Trophoblast cell (in vitro differentiated cells and primary cell): Measurements from ENCODE around the gene GH1.

Experiments
- DNase-seq, 2 donors: peaks; one replicate each; pipeline ENCODE4 v3.0.0-alpha.2; 2016
- H2AFZ ChIP-seq: 2 replicates; pipeline ENCODE4 v1.6.1; 2013; ENCODE audit warnings: low read length, moderate library complexity, mild to moderate bottlenecking; ENCODE audit not compliant: insufficient read depth, poor library complexity
- H2AK5ac ChIP-seq: 2 replicates; pipeline ENCODE4 v1.6.1; 2013; ENCODE audit warnings: mild to moderate bottlenecking, low read length
- H2BK120ac ChIP-seq: 2 replicates; pipeline ENCODE4 v1.6.1; 2013; ENCODE audit warnings: low read length, mild to moderate bottlenecking, moderate library complexity; ENCODE audit not compliant: insufficient read depth, poor library complexity
- H2BK12ac ChIP-seq: 2 replicates; pipeline ENCODE4 v1.6.1; 2013; ENCODE audit warnings: mild to moderate bottlenecking, low read length, moderate library complexity
- H2BK5ac ChIP-seq: 2 replicates; pipeline ENCODE4 v1.6.1; 2013; ENCODE audit warnings: low read length, low read depth, moderate library complexity, mild to moderate bottlenecking; ENCODE audit not compliant: poor library complexity
- H3K14ac ChIP-seq: 2 replicates; pipeline ENCODE4 v1.6.1; 2013; ENCODE audit warnings: mild to moderate bottlenecking, low read length
- H3K18ac ChIP-seq: 2 replicates; pipeline ENCODE4 v1.6.1; 2013; ENCODE audit warnings: mild to moderate bottlenecking, low read length
- H3K23ac ChIP-seq: 2 replicates; pipeline ENCODE4 v1.6.1; 2013; ENCODE audit warnings: low read length
- H3K27ac ChIP-seq: 2 replicates; pipeline ENCODE4 v1.5.1; 2013; ENCODE audit warnings: low read depth, mild to moderate bottlenecking, inconsistent platforms, low read length, moderate library complexity
- H3K27me3 ChIP-seq: 2 replicates; pipeline ENCODE4 v1.6.1; 2013; ENCODE audit warnings: inconsistent platforms, mild to moderate bottlenecking, low read length, moderate library complexity; ENCODE audit not compliant: insufficient read depth
- H3K36me3 ChIP-seq, 2 experiments: 1 replicate in 1 of 2; 2 replicates in 1 of 2; pipeline ENCODE4 v1.6.1; 2013; ENCODE audit warnings: low read length in 2 of 2, mild to moderate bottlenecking in 2 of 2, moderate library complexity in 1 of 2; ENCODE audit not compliant: insufficient read depth in 2 of 2, control insufficient read depth in 1 of 2
- H3K4ac ChIP-seq: 2 replicates; pipeline ENCODE4 v1.6.1; 2013; ENCODE audit warnings: low read depth, mild to moderate bottlenecking, low read length, moderate library complexity
- H3K4me1 ChIP-seq, 2 experiments: 1 replicate in 1 of 2; 2 replicates in 1 of 2; pipeline ENCODE4 v1.6.1; 2013; ENCODE audit warnings: low read length in 2 of 2, mild to moderate bottlenecking in 2 of 2, moderate library complexity in 1 of 2; ENCODE audit not compliant: insufficient read depth in 2 of 2, control insufficient read depth in 1 of 2
- H3K4me2 ChIP-seq: 2 replicates; pipeline ENCODE4 v1.6.1; 2013; ENCODE audit warnings: inconsistent platforms, mild to moderate bottlenecking, low read length, moderate library complexity
- H3K4me3 ChIP-seq: 2 replicates; pipeline ENCODE4 v1.5.1; 2013; ENCODE audit warnings: mild to moderate bottlenecking, low read depth, low read length, inconsistent platforms
- H3K79me1 ChIP-seq: one replicate; pipeline ENCODE4 v1.6.1; 2013; ENCODE audit warnings: low read length
- H3K79me2 ChIP-seq: 2 replicates; pipeline ENCODE4 v1.6.1; 2013; ENCODE audit warnings: low read length, mild to moderate bottlenecking; ENCODE audit not compliant: control insufficient read depth, insufficient read depth, poor library complexity
- H3K9ac ChIP-seq: 2 replicates; pipeline ENCODE4 v1.6.1; 2013; ENCODE audit warnings: mild to moderate bottlenecking, low read length
- H3K9me3 ChIP-seq: 2 replicates; pipeline ENCODE4 v1.6.1; 2013; ENCODE audit warnings: low read depth, mild to moderate bottlenecking, control low read depth, inconsistent platforms, low read length; ENCODE audit not compliant: insufficient read depth
- H4K12ac ChIP-seq: 2 replicates; pipeline ENCODE4 v1.6.1; 2013; ENCODE audit warnings: low read depth, mild to moderate bottlenecking, low read length, moderate library complexity
- H4K8ac ChIP-seq: 2 replicates; pipeline ENCODE4 v1.6.1; 2013; ENCODE audit warnings: low read depth, mild to moderate bottlenecking, low read length, moderate library complexity
- H4K91ac ChIP-seq: one replicate; pipeline ENCODE4 v1.6.1; 2013; ENCODE audit warnings: low read depth, mild to moderate bottlenecking, low read length, moderate library complexity
- WGBS: extraction: QIAGEN DNeasy Blood & Tissue Kit; methylation state at CpG from one replicate; pipeline ENCODE4 v1.1.7; 2013; ENCODE audit warnings: missing lambda C conversion rate; ENCODE audit not compliant: insufficient read length, insufficient coverage; ENCODE audit errors: extremely low coverage; 5-methylcytosine and 5-hydroxymethylcytosine counted together

The GH1 gene

DNA sequence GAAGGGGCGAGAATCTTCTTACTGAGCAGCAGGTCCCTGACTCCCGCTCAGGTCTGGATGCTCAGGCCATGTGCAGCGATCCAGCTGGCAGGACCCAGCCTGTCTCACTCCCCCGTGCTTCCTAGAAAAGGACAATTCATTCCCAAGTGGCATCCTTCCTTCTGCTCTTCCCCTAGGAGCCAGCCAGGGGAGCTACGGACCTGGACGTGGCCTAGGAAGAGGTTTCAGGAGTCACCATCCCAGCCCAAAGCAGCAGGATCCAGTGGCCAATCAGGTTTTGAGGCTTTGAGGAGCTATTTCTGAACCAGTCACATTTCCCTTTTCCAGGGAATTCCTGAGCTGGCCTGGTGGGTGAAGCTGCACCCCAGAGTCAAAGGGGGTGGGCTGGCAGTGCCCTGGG is 21.2 kb upstream of the GH1 start:
- H2BK5ac ChIP-seq = no peak overlapping the region
- H3K36me3 ChIP-seq = no peaks in the 10 kb centered on the region

DNA sequence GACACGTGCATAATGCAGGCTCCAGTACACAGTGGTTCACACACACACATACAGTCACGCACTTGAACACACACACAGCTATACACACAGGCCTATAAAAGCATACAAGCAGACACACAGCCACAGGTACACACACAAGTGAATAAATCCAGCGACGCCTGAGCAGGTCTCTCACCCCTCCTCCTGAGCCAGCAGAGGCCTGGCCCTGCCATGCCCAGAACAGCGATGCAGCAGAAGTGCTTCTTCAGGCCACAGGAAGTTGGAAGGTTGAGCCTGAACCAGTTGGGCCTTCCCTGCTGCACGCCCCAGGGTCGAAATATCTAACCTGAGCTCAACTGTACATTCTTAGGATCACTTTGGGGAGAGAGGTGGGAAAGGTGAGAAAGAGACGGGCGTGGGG is 20.8 kb upstream of the GH1 start:
- H3K79me2 ChIP-seq = no peaks in the 10 kb centered on the region
- H2BK5ac ChIP-seq = no peak overlapping the region
- no peak overlapping the region for H3K9ac ChIP-seq
- no peak overlapping the region for H3K4me3 ChIP-seq
- H4K8ac ChIP-seq = no peak overlapping the region
- WGBS = no CpG with 5 or more reads among the region's 9 CpGs
- H3K9me3 ChIP-seq = no peaks in the 10 kb centered on the region
- no peak overlapping the region for H2AK5ac ChIP-seq
- H3K27ac ChIP-seq = no peak overlapping the region
- H3K36me3 ChIP-seq = no peaks in the 10 kb centered on the region
- H3K14ac ChIP-seq = no peak overlapping the region
- H4K91ac ChIP-seq = no peak overlapping the region
- H4K12ac ChIP-seq = no peak overlapping the region
- DNase-seq = no peak
- no peak overlapping the region for H3K18ac ChIP-seq
- no peak overlapping the region for H2AFZ ChIP-seq
- H2BK12ac ChIP-seq = no peak overlapping the region
- H2BK120ac ChIP-seq = no peak overlapping the region
- no peaks in the 10 kb centered on the region for H3K27me3 ChIP-seq
- H3K79me1 ChIP-seq = no peaks in the 10 kb centered on the region
- H3K23ac ChIP-seq = no peak overlapping the region
- no peak overlapping the region for H3K4me2 ChIP-seq
- H3K4ac ChIP-seq = no peak overlapping the region
- no peaks in the 10 kb centered on the region for H3K4me1 ChIP-seq

More for the DNA sequence above, 21.2 kb upstream of the GH1 start:
- no peak overlapping the region for H3K23ac ChIP-seq
- no peak overlapping the region for H3K9ac ChIP-seq
- no peak overlapping the region for H4K8ac ChIP-seq
- DNase-seq = no peak
- no CpG with 5 or more reads among the region's 6 CpGs for WGBS
- no peak overlapping the region for H3K4ac ChIP-seq
- H3K14ac ChIP-seq = no peak overlapping the region
- H2BK12ac ChIP-seq = no peak overlapping the region
- no peak overlapping the region for H4K12ac ChIP-seq
- no peaks in the 10 kb centered on the region for H3K9me3 ChIP-seq
- no peaks in the 10 kb centered on the region for H3K79me1 ChIP-seq
- no peak overlapping the region for H2AFZ ChIP-seq
- H3K4me2 ChIP-seq = no peak overlapping the region
- no peak overlapping the region for H4K91ac ChIP-seq
- H2AK5ac ChIP-seq = no peak overlapping the region
- H3K79me2 ChIP-seq = no peaks in the 10 kb centered on the region
- H3K27me3 ChIP-seq = no peaks in the 10 kb centered on the region
- H3K4me1 ChIP-seq = no peaks in the 10 kb centered on the region
- no peak overlapping the region for H3K4me3 ChIP-seq
- H3K27ac ChIP-seq = no peak overlapping the region
- no peak overlapping the region for H2BK120ac ChIP-seq
- H3K18ac ChIP-seq = no peak overlapping the region

DNA sequence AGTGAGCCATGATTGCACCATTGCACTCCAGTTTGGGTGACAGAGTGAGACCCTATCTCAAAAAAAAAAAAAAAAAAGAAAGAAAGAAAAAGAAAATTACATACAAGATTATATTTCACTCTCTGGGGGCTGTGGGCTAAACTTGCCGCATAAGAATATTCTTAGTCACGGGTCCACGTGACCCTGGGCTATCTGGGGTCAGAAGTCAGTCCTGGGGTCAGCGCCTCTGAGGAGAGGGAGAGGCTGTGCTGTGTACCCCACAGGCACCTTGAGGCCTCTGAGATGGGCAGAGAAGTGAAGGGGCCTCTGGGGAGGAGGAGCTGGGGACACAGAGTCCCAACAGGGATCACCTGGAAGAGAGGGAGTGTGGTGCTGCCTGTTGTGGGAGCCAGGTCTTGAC is 19.3 kb upstream of the GH1 start:
- no peak overlapping the region for H4K91ac ChIP-seq
- H3K79me2 ChIP-seq = no peaks in the 10 kb centered on the region
- no peak overlapping the region for H4K12ac ChIP-seq
- H3K4ac ChIP-seq = no peak overlapping the region
- no peak overlapping the region for H3K4me2 ChIP-seq
- H3K23ac ChIP-seq = no peak overlapping the region
- no peak overlapping the region for H4K8ac ChIP-seq
- no peaks in the 10 kb centered on the region for H3K27me3 ChIP-seq
- H3K14ac ChIP-seq = no peak overlapping the region
- H2AK5ac ChIP-seq = no peak overlapping the region
- no peak overlapping the region for H2BK120ac ChIP-seq
- DNase-seq = no peak
- H2BK12ac ChIP-seq = no peak overlapping the region
- no peak overlapping the region for H3K4me3 ChIP-seq
- no CpG with 5 or more reads among the region's 4 CpGs for WGBS
- H3K4me1 ChIP-seq = no peaks in the 10 kb centered on the region
- H3K18ac ChIP-seq = no peak overlapping the region
- H3K9me3 ChIP-seq = no peaks in the 10 kb centered on the region
- no peak overlapping the region for H2BK5ac ChIP-seq
- no peak overlapping the region for H2AFZ ChIP-seq
- no peak overlapping the region for H3K9ac ChIP-seq
- H3K27ac ChIP-seq = no peak overlapping the region
- H3K36me3 ChIP-seq = no peaks in the 10 kb centered on the region
- no peaks in the 10 kb centered on the region for H3K79me1 ChIP-seq

DNA sequence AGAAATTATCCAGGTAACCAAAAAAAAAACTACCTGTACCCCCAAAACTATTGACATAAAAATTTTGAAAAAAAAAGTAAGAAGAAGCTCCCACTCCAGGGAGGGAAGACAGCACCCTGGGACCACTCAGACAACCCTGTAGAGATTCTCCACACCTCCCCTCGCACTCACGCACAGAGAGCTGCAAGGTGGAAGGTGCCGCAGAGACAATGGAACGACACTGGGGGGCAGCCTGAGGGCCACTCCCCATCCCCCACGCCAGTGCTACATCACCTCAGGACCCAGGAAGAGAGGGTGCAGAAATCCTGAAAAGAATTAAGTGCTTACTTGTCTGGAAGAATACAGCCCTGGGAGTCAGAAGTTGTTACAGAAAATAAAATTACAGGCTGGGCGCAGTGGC is 18.7 kb upstream of the GH1 start:
- no peak overlapping the region for H4K8ac ChIP-seq
- no peak overlapping the region for H3K9ac ChIP-seq
- no peak overlapping the region for H3K4ac ChIP-seq
- no peak overlapping the region for H2BK120ac ChIP-seq
- H2BK5ac ChIP-seq = no peak overlapping the region
- H3K18ac ChIP-seq = no peak overlapping the region
- H3K4me2 ChIP-seq = no peak overlapping the region
- H3K27ac ChIP-seq = no peak overlapping the region
- WGBS = no CpG with 5 or more reads among the region's 6 CpGs
- H2AFZ ChIP-seq = no peak overlapping the region
- H3K9me3 ChIP-seq = no peaks in the 10 kb centered on the region
- H3K36me3 ChIP-seq = no peaks in the 10 kb centered on the region
- H4K91ac ChIP-seq = no peak overlapping the region
- no peak overlapping the region for H3K14ac ChIP-seq
- H3K27me3 ChIP-seq = no peaks in the 10 kb centered on the region
- H3K4me1 ChIP-seq = no peaks in the 10 kb centered on the region
- H3K79me2 ChIP-seq = no peaks in the 10 kb centered on the region
- H2AK5ac ChIP-seq = no peak overlapping the region
- H3K4me3 ChIP-seq = no peak overlapping the region
- no peaks in the 10 kb centered on the region for H3K79me1 ChIP-seq
- no peak overlapping the region for H4K12ac ChIP-seq
- DNase-seq = no peak
- H3K23ac ChIP-seq = no peak overlapping the region
- H2BK12ac ChIP-seq = no peak overlapping the region
